Gastroesophageal sphincter (tissue), 3 donors: Measurements from ENCODE around the gene BPTF.

Source experiments
- CTCF ChIP-seq, 4 experiments: fragments of 200-600 bp in 2 of 4; fragments of 450-650 bp in 2 of 4; sonication (generic) in 1 of 4; IDR thresholded peaks; one replicate each; pipeline ENCODE4 v1.5.1; 2017 to 2019; ENCODE audit warnings: antibody characterized with exemption in 4 of 4, mild to moderate bottlenecking in 2 of 4, moderate library complexity in 2 of 4
- POLR2AphosphoS5 ChIP-seq: sonication (generic); formaldehyde crosslinking; IDR thresholded peaks from one replicate; pipeline ENCODE4 v1.6.1; 2017; ENCODE audit warnings: antibody characterized with exemption

- TF ChIP-seq CTCF (IDR thresholded peaks at IDR 0.05) (no peak), POLR2AphosphoS5 (no peak)
Observed at GRCh38 chr17:67912656-67913055, 87.4 kb downstream of the BPTF start.
